Fibroblast of lung (primary cell): ENCODE results near the gene RBPJL. TPM values are rescaled to one million over a fixed set of nuclear protein-coding genes. Genes with fewer than 3 reads are reported as not detected.

Source experiments
- DNase-seq, 2 donors: peaks; one replicate each; pipeline versions ENCODE4 v3.0.0 to v3.0.0-alpha.2; 2010; ENCODE audit warnings: low read depth in 2 of 2
- H2AFZ ChIP-seq: 2 replicates; pipeline ENCODE4 v1.5.1; 2012; ENCODE audit warnings: low read length, control low read depth, inconsistent platforms
- H3K27ac ChIP-seq: 2 replicates; pipeline ENCODE4 v1.5.1; 2011; ENCODE audit warnings: low read length, control low read depth; ENCODE audit not compliant: insufficient read depth
- H3K27me3 ChIP-seq: 2 replicates; pipeline ENCODE4 v1.5.1; 2011; ENCODE audit warnings: mild to moderate bottlenecking, low read length; ENCODE audit not compliant: control insufficient read depth, insufficient read depth
- H3K36me3 ChIP-seq: 2 replicates; pipeline ENCODE4 v1.5.1; 2011; ENCODE audit warnings: low read length; ENCODE audit not compliant: control insufficient read depth, insufficient read depth
- H3K4me1 ChIP-seq: 2 replicates; pipeline ENCODE4 v1.5.1; 2011; ENCODE audit warnings: low read length; ENCODE audit not compliant: control insufficient read depth, insufficient read depth; ENCODE audit errors: extremely low read depth
- H3K4me2 ChIP-seq: 2 replicates; pipeline ENCODE4 v1.5.1; 2011; ENCODE audit warnings: low read length, control low read depth; ENCODE audit not compliant: insufficient read depth; ENCODE audit errors: extremely low read depth
- H3K4me3 ChIP-seq, 4 experiments: fragments of 200-600 bp in 1 of 4; sonication (generic) in 1 of 4; replicated peaks in 1 of 4; 2 replicates each; pipeline ENCODE4 v1.5.1; 2011 to 2016; ENCODE audit warnings: low read length in 4 of 4, low read depth in 3 of 4, mild to moderate bottlenecking in 3 of 4, control low read depth in 2 of 4, inconsistent platforms in 1 of 4, mixed read lengths in 1 of 4; ENCODE audit not compliant: insufficient read depth in 1 of 4; ENCODE audit errors: control extremely low read depth in 1 of 4
- H3K79me2 ChIP-seq: 2 replicates; pipeline ENCODE4 v1.5.1; 2012; ENCODE audit warnings: mild to moderate bottlenecking, low read length, inconsistent platforms; ENCODE audit not compliant: control insufficient read depth, insufficient read depth
- H3K9ac ChIP-seq: 2 replicates; pipeline ENCODE4 v1.5.1; 2011; ENCODE audit warnings: mild to moderate bottlenecking, low read length, control low read depth; ENCODE audit not compliant: insufficient read depth
- H3K9me3 ChIP-seq: 2 replicates; pipeline ENCODE4 v1.5.1; 2012; ENCODE audit warnings: low read depth, low read length; ENCODE audit not compliant: control insufficient read depth, insufficient read depth
- H4K20me1 ChIP-seq: 2 replicates; pipeline ENCODE4 v1.5.1; 2011; ENCODE audit warnings: low read length; ENCODE audit not compliant: control insufficient read depth, insufficient read depth; ENCODE audit errors: extremely low read depth
- EZH2 ChIP-seq: IDR thresholded peaks from 2 replicates; pipeline ENCODE4 v1.5.1; 2012; ENCODE audit warnings: low read length, control low read depth, mild to moderate bottlenecking; ENCODE audit errors: missing control alignments
- polyA plus RNA-seq, 2 donors: library from polyadenylated mRNA; depleted of rRNA in 1 of 2; stranded (reverse) in 1 of 2; unstranded in 1 of 2; fragments of >200 nt; gene quantifications; 2 replicates each; pipeline ENCODE4 v1.2.1, GENCODE V29; 2011 to 2012; ENCODE audit warnings: missing spikeins in 1 of 2
- total RNA-seq: library from RNA; depleted of rRNA; stranded (reverse); fragments of >200 nt; gene quantifications from 2 replicates; pipeline ENCODE4 v1.2.1, GENCODE V29; 2014
- TF ChIP-seq, protein P1 (sequence below), 2 donors: IDR thresholded peaks in 1 of 2; conservative IDR thresholded peaks in 1 of 2; 1 replicate in 1 of 2; 2 replicates in 1 of 2; pipeline ENCODE4 v1.5.1; 2011 to 2012; ENCODE audit warnings: low read length in 2 of 2, control low read depth in 1 of 2, inconsistent platforms in 1 of 2, low read depth in 1 of 2, mild to moderate bottlenecking in 1 of 2

RBPJL gene
- total and polyA plus RNA-seq, 2 donors (not counting 1 experiment from before 2014, with no cell fraction given) = not detected

DNA sequence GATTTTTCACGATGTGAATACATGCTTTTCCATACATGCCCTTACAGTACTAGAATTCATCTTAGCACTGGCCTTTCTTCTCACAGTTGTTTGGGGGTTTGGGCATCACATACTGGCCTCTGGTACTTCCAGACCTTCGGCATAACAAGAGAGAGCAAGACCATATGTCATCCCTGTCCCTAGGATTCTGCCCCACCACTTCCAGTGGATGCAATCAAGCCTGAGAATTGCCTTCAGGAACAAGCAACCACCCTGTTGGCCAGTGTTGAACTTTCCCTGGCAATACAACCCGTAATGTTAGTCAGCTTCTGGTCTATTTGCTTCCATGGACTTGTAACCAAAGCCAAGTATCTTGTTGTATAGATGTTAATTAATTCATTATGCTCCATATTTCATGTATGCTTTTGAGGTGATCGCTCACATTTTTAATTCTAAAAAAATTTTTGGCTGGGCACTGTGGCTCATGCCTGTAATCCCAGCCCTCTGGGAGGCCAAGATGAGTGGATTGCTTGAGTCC is 36.8 kb upstream of the RBPJL start:
- H3K4me1 ChIP-seq = no peaks in the 10 kb centered on the region

DNA sequence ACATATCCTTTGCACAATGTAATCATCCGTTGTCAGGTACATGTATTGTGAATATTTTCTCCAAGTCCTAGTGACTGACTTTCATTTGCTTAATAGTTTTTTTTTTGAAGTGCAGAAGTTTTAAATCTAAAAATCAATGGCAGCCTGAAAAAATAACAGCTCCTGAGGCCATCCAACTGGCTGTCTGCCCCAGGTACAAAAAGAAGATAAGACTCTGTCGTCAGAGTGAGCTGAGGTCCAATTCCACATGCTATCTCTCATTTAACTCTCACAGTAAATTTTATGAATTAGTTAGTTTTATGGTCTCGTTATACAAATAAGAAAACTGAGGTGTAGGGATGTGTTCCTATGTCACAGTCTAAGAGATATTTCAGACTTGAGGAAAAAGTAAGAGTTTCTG is 31.3 kb upstream of the RBPJL start:
- Histone ChIP-seq H3K9me3 (no peaks in the 10 kb centered on the region), H3K27ac (no peak overlapping the region), H3K4me1 (no peaks in the 10 kb centered on the region), H4K20me1 (no peaks in the 10 kb centered on the region), H3K4me2 (no peak overlapping the region), H2AFZ (no peak overlapping the region), H3K79me2 (no peaks in the 10 kb centered on the region), H3K9ac (no peak overlapping the region), H3K36me3 (no peaks in the 10 kb centered on the region), H3K4me3 (no peak overlapping the region), H3K27me3 (peaks cover 12% of the 10 kb centered on the region)
- no peak for DNase-seq
- TF ChIP-seq, protein P1, sequence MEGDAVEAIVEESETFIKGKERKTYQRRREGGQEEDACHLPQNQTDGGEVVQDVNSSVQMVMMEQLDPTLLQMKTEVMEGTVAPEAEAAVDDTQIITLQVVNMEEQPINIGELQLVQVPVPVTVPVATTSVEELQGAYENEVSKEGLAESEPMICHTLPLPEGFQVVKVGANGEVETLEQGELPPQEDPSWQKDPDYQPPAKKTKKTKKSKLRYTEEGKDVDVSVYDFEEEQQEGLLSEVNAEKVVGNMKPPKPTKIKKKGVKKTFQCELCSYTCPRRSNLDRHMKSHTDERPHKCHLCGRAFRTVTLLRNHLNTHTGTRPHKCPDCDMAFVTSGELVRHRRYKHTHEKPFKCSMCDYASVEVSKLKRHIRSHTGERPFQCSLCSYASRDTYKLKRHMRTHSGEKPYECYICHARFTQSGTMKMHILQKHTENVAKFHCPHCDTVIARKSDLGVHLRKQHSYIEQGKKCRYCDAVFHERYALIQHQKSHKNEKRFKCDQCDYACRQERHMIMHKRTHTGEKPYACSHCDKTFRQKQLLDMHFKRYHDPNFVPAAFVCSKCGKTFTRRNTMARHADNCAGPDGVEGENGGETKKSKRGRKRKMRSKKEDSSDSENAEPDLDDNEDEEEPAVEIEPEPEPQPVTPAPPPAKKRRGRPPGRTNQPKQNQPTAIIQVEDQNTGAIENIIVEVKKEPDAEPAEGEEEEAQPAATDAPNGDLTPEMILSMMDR (conservative IDR thresholded peaks at IDR 0.05 in 1 of 2, IDR thresholded peaks at IDR 0.05 in 1 of 2; ENCODE audit: low read depth in 1 of 2, low read length in 2 of 2) = no peak
- TF ChIP-seq EZH2 = no peak

More for the DNA sequence above, 36.8 kb upstream of the RBPJL start:
- Histone ChIP-seq H3K9ac (no peak overlapping the region), H3K4me3 (no peak overlapping the region), H3K27ac (no peak overlapping the region), H4K20me1 (no peaks in the 10 kb centered on the region), H3K9me3 (no peaks in the 10 kb centered on the region), H3K27me3 (peaks cover 12% of the 10 kb centered on the region), H3K4me2 (no peak overlapping the region), H2AFZ (no peak overlapping the region), H3K79me2 (no peaks in the 10 kb centered on the region), H3K36me3 (no peaks in the 10 kb centered on the region)
- no peak for TF ChIP-seq EZH2
- TF ChIP-seq, protein P1 (conservative IDR thresholded peaks at IDR 0.05 in 1 of 2, IDR thresholded peaks at IDR 0.05 in 1 of 2; ENCODE audit: low read depth in 1 of 2, low read length in 2 of 2) = no peak
- no peak for DNase-seq

DNA sequence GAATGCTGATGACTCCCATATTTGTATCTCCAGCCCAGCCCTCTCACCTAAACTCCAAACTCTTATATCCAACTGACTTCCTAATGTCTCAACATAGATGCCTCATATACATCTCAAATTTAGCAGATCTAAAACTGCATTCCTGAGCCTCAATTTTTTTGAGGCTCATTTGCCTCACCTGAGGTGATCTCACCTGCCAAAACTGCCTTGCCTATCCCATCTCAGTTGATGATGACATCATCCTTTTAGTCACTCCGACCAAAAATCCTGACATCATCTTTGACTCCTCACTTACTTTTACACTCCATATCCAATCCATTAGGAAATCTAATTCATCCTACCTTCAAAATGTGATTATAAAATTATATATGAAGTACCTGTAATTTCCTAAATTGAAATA is 26.6 kb upstream of the RBPJL start:
- no peaks in the 10 kb centered on the region for H4K20me1 ChIP-seq
- H2AFZ ChIP-seq = no peak overlapping the region
- H3K36me3 ChIP-seq = no peaks in the 10 kb centered on the region
- H3K4me3 ChIP-seq = no peak overlapping the region
- H3K9me3 ChIP-seq = no peaks in the 10 kb centered on the region
- H3K9ac ChIP-seq = no peak overlapping the region
- no peak for DNase-seq
- H3K27ac ChIP-seq = no peak overlapping the region
- no peak overlapping the region for H3K4me2 ChIP-seq
- no peaks in the 10 kb centered on the region for H3K79me2 ChIP-seq
- no peaks in the 10 kb centered on the region for H3K4me1 ChIP-seq
- TF ChIP-seq, protein P1 (conservative IDR thresholded peaks at IDR 0.05 in 1 of 2, IDR thresholded peaks at IDR 0.05 in 1 of 2; ENCODE audit: low read depth in 1 of 2, low read length in 2 of 2) = no peak
- no peak for TF ChIP-seq EZH2
- peaks cover 7% of the 10 kb centered on the region for H3K27me3 ChIP-seq
